ENCODE data around the gene HSPA8. TPM values are rescaled to one million over a fixed set of nuclear protein-coding genes. Genes with fewer than 3 reads are reported as not detected.
"Not testable (repeated sequence)": the region's sequence is repeated elsewhere in the genome, so short reads cannot be mapped to it uniquely, and the experiment has no call there.

The HSPA8 gene
- total and polyA plus RNA-seq, 2 experiments from 2014 or later: 826 to 2,903 TPM

GRCh38 chr11:123062158-123062891, 389 bp upstream of the HSPA8 start:
- Histone ChIP-seq H3K79me2 (replicated peaks; ENCODE audit: insufficient read depth) (peaks cover 74% of the 10 kb centered on the region), H3K4me2 (peak overlapping the region; percentile 91), H3K4me3 (peak overlapping the region; percentile 99), H3K9me2 (ENCODE audit: insufficient read depth) (no peaks in the 10 kb centered on the region), H3K27ac (ENCODE audit: low read depth) (peak overlapping the region; percentile 99), H3F3A (replicated peaks; ENCODE audit: low read depth) (peaks cover 45% of the 10 kb centered on the region), H3K27me3 (ENCODE audit: insufficient read depth) (no peaks in the 10 kb centered on the region), H3K4me1 (ENCODE audit: insufficient read depth) (peaks cover 35% of the 10 kb centered on the region), H2AFZ (no peak overlapping the region), H3K36me3 (ENCODE audit: insufficient read depth) (peaks cover 39% of the 10 kb centered on the region), H4K20me1 (replicated peaks; ENCODE audit: insufficient read depth) (peaks cover 42% of the 10 kb centered on the region)
- TF ChIP-seq POLR2AphosphoS5 (IDR thresholded peaks at IDR 0.05; ENCODE audit: low read depth) (peak; percentile 50), ETS1 (IDR thresholded peaks at IDR 0.05) (0 out of 2 replicates have a peak, but pooled peaks have one; percentile 41), REST (IDR thresholded peaks at IDR 0.05; ENCODE audit: unreplicated experiment) (no peak), CREB1 (CRISPR knock-in tag; IDR thresholded peaks at IDR 0.05; ENCODE audit: low read depth) (0 out of 2 replicates have a peak, but pooled peaks have one; percentile 16)
- H3K9me3 Mint-ChIP-seq: peaks cover 16% of the 10 kb centered on the region; the same call in 2 of the 3 replicates
- peak overlapping the region; percentile 100 for H3K4me3 Mint-ChIP-seq
- H3K27ac Mint-ChIP-seq: peak overlapping the region; percentile 98
- peaks cover 32% of the 10 kb centered on the region for H3K27me3 Mint-ChIP-seq (ENCODE audit: insufficient read depth, low read depth, poor library complexity)
- ATAC-seq (peak; percentile 92), DNase-seq (ENCODE audit: low spot score) (peak; percentile 99)
- H3K36me3 Mint-ChIP-seq (ENCODE audit: low read depth): peaks cover 53% of the 10 kb centered on the region
- peaks cover 55% of the 10 kb centered on the region for H3K4me1 Mint-ChIP-seq

GRCh38 chr11:123060277-123061000, 1.5 kb downstream of the HSPA8 start:
- H3K9me3 Mint-ChIP-seq: peaks cover 16% of the 10 kb centered on the region; the same call in 2 of the 3 replicates
- peaks cover 35% of the 10 kb centered on the region for H3K4me1 ChIP-seq (ENCODE audit: insufficient read depth)
- peaks cover 59% of the 10 kb centered on the region for H4K20me1 ChIP-seq (replicated peaks; ENCODE audit: insufficient read depth)
- peaks cover 70% of the 10 kb centered on the region for H3K79me2 ChIP-seq (replicated peaks; ENCODE audit: insufficient read depth)
- no peak for TF ChIP-seq REST (IDR thresholded peaks at IDR 0.05; ENCODE audit: unreplicated experiment)
- H3K27me3 Mint-ChIP-seq (ENCODE audit: insufficient read depth, low read depth, poor library complexity): peaks cover 44% of the 10 kb centered on the region
- peak overlapping the region; percentile 100 for H3K4me3 Mint-ChIP-seq
- H2AFZ ChIP-seq: no peak overlapping the region
- H3K36me3 Mint-ChIP-seq (ENCODE audit: low read depth): peaks cover 72% of the 10 kb centered on the region
- H3K4me3 ChIP-seq: peak overlapping the region; percentile 99
- peaks cover 64% of the 10 kb centered on the region for H3F3A ChIP-seq (replicated peaks; ENCODE audit: low read depth)
- no peaks in the 10 kb centered on the region for H3K9me2 ChIP-seq (ENCODE audit: insufficient read depth)
- peak overlapping the region; percentile 98 for H3K27ac Mint-ChIP-seq
- ATAC-seq (no peak), DNase-seq (ENCODE audit: low spot score) (no peak)
- H3K36me3 ChIP-seq (ENCODE audit: insufficient read depth): peaks cover 57% of the 10 kb centered on the region
- peak overlapping the region; percentile 94 for H3K27ac ChIP-seq (ENCODE audit: low read depth)
- peak overlapping the region; percentile 91 for H3K4me2 ChIP-seq
- peaks cover 50% of the 10 kb centered on the region for H3K4me1 Mint-ChIP-seq
- no peaks in the 10 kb centered on the region for H3K27me3 ChIP-seq (ENCODE audit: insufficient read depth)

- not testable (repeated sequence) for H3K9me2 ChIP-seq (ENCODE audit: insufficient read depth); ATAC-seq; H2AFZ ChIP-seq; H3K27me3 ChIP-seq (ENCODE audit: insufficient read depth); DNase-seq (ENCODE audit: low spot score)
- H4K20me1 ChIP-seq (replicated peaks; ENCODE audit: insufficient read depth): peaks cover 59% of the 10 kb centered on the region
- Mint-ChIP-seq H3K9me3 (peaks cover 16% of the 10 kb centered on the region; the same call in 2 of the 3 replicates), H3K27ac (peak overlapping the region; percentile 78; the same call in 1 of the 2 replicates), H3K36me3 (ENCODE audit: low read depth) (peaks cover 78% of the 10 kb centered on the region), H3K4me3 (peak overlapping the region; percentile 100), H3K4me1 (peaks cover 46% of the 10 kb centered on the region), H3K27me3 (ENCODE audit: insufficient read depth, low read depth, poor library complexity) (peaks cover 47% of the 10 kb centered on the region)
- H3F3A ChIP-seq (replicated peaks; ENCODE audit: low read depth): peaks cover 70% of the 10 kb centered on the region
- peaks cover 57% of the 10 kb centered on the region for H3K36me3 ChIP-seq (ENCODE audit: insufficient read depth)
- H3K4me3 ChIP-seq: peak overlapping the region; percentile 99
- H3K79me2 ChIP-seq (replicated peaks; ENCODE audit: insufficient read depth): peaks cover 59% of the 10 kb centered on the region
- peak overlapping the region; percentile 85 for H3K27ac ChIP-seq (ENCODE audit: low read depth)
- H3K4me1 ChIP-seq (ENCODE audit: insufficient read depth): peaks cover 30% of the 10 kb centered on the region
- peak overlapping the region; percentile 91 for H3K4me2 ChIP-seq
These were observed 2.7 kb downstream of the HSPA8 start for GRCh38 chr11:123059041-123059920.
